SK-N-SH treated with all-trans-retinoic acid at 6 μM for 48 hours (cell line): ENCODE results near the gene BLVRB.

Experiments used
- ESRRG ChIP-seq: fragments of 250-450 bp; sonication (Bioruptor Pico); IDR thresholded peaks from 2 replicates; pipeline ENCODE4 v1.6.1; 2021; ENCODE audit warnings: mild to moderate bottlenecking
- GLIS3 ChIP-seq: fragments of 250-450 bp; sonication (Bioruptor Pico); IDR thresholded peaks from 2 replicates; pipeline ENCODE4 v1.5.0; 2020; ENCODE audit warnings: mild to moderate bottlenecking, moderate library complexity
- ISL1 ChIP-seq: fragments of 250-450 bp; sonication (Bioruptor Pico); IDR thresholded peaks from 2 replicates; pipeline ENCODE4 v2.1.2; 2022; ENCODE audit warnings: mild to moderate bottlenecking, moderate library complexity
- OSR1 ChIP-seq: fragments of 250-450 bp; sonication (Bioruptor Pico); IDR thresholded peaks from 2 replicates; pipeline ENCODE4 v1.8.0; 2022; ENCODE audit warnings: moderate library complexity, mild to moderate bottlenecking, inconsistent platforms
- PATZ1 ChIP-seq: fragments of 250-450 bp; sonication (Bioruptor Pico); IDR thresholded peaks from 2 replicates; pipeline ENCODE4 v1.8.0; 2020; ENCODE audit warnings: mild to moderate bottlenecking, moderate library complexity, borderline replicate concordance
- POU6F1 ChIP-seq: fragments of 250-450 bp; sonication (Bioruptor Pico); IDR thresholded peaks from 2 replicates; pipeline ENCODE4 v1.8.0; 2021; ENCODE audit warnings: low read depth, mild to moderate bottlenecking, moderate library complexity, borderline replicate concordance
- PPARA ChIP-seq: fragments of 250-450 bp; sonication (Bioruptor Pico); IDR thresholded peaks from 2 replicates; pipeline ENCODE4 v1.5.0; 2020; ENCODE audit warnings: mild to moderate bottlenecking, borderline replicate concordance
- RARB ChIP-seq: fragments of 250-450 bp; sonication (Bioruptor Pico); IDR thresholded peaks from 2 replicates; pipeline ENCODE4 v1.8.0; 2021; ENCODE audit warnings: mild to moderate bottlenecking, moderate library complexity
- SNAI2 ChIP-seq: fragments of 250-450 bp; sonication (Bioruptor Pico); IDR thresholded peaks from 2 replicates; pipeline ENCODE4 v1.5.0; 2020; ENCODE audit warnings: mild to moderate bottlenecking, moderate library complexity
- TCF4 ChIP-seq: fragments of 250-450 bp; sonication (Bioruptor Pico); IDR thresholded peaks from 2 replicates; pipeline ENCODE4 v1.8.0; 2021; ENCODE audit warnings: mild to moderate bottlenecking, moderate library complexity, borderline replicate concordance
- ZC3H10 ChIP-seq: fragments of 250-450 bp; sonication (Bioruptor Pico); IDR thresholded peaks from 2 replicates; pipeline ENCODE4 v1.5.1; 2021; ENCODE audit warnings: mild to moderate bottlenecking, moderate library complexity
- ZFP30 ChIP-seq: fragments of 450-650 bp; formaldehyde crosslinking; IDR thresholded peaks from 2 replicates; pipeline ENCODE4 v1.5.0; 2022; ENCODE audit warnings: mild to moderate bottlenecking, moderate library complexity

GRCh38 chr19:40421993-40422747, 43.4 kb downstream of the BLVRB start:
- TF ChIP-seq ZFP30 (CRISPR knock-in tag) = no peak
- TF ChIP-seq POU6F1 = no peak
- TF ChIP-seq ESRRG = no peak
- no peak for TF ChIP-seq TCF4
- no peak for TF ChIP-seq RARB (CRISPR knock-in tag)
- TF ChIP-seq SNAI2 (CRISPR knock-in tag) = no peak
- TF ChIP-seq OSR1 (CRISPR knock-in tag) = no peak
- no peak for TF ChIP-seq GLIS3
- TF ChIP-seq ZC3H10 (CRISPR knock-in tag) = no peak
- no peak for TF ChIP-seq PATZ1 (CRISPR knock-in tag)
- no peak for TF ChIP-seq ISL1 (CRISPR knock-in tag)
- no peak for TF ChIP-seq PPARA (CRISPR knock-in tag)
